Stimulated activated CD4-positive, alpha-beta T cell treated with anti-CD3 and anti-CD28 coated beads, Interleukin-1b, Interleukin-23, amount 100 ng/mL, for 48 hours (primary cell): ENCODE results near the gene SPATA21.
A peak's percentile ranks its signal among the peaks of the same experiment; 100 is the strongest.

Source experiments
- DNase-seq: peaks from one replicate; pipeline ENCODE4 v3.0.0-alpha.2; 2020

The SPATA21 gene

GRCh38 chr1:16450863-16451481 is 13.7 kb upstream of the SPATA21 start:
- no peak for DNase-seq

- DNase-seq = no peak
These were observed 12.4 kb upstream of the SPATA21 start for GRCh38 chr1:16449666-16450065.

- no peak for DNase-seq
These were observed 11.8 kb upstream of the SPATA21 start for GRCh38 chr1:16449065-16449464.

DNA sequence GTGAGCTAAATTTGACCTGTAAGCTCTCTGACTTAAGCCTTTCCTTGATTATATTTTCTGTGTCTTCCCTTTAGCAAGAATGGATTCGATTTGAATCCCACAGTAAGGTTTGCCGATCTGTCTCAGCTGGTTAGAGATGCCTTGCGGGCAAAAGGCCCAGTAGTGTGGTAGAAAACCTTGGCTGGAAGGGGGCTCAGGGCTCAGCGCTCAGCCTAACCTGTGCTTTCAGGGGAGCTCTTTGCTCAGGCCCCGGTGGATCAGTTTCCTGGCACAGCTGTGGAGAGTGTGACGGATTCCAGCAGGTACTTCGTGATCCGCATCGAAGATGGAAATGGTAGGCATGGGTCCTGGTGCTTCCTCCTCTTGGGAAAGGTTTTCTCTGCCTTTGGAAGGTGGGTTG is 10.4 kb upstream of the SPATA21 start:
- no peak for DNase-seq

- DNase-seq = no peak
These were observed 8.9 kb upstream of the SPATA21 start for GRCh38 chr1:16446116-16446515.

GRCh38 chr1:16445052-16445451 is 7.8 kb upstream of the SPATA21 start:
- DNase-seq = no peak

- DNase-seq = no peak
These were observed 6.9 kb upstream of the SPATA21 start for GRCh38 chr1:16443975-16444770.

DNA sequence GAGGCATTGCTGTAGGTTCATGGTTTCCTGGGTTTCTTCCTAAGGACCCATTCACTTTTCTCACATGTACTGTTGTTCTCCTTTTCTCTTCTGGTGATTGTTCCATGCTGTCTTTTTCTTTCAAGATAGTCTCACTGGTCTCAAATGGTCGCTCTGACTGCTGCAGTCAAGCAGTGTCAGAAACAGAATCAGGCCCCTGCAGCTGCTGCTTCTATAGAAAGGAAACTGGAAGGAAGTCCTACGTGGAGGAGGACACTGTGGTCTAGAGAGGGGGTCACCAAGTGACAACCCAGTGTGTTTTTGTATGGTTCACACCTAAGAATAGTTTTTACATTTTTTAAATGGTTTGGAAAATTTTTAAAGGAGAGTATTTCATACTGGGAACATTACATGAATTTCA is 5.7 kb upstream of the SPATA21 start:
- no peak for DNase-seq

GRCh38 chr1:16442265-16442664 is 5.0 kb upstream of the SPATA21 start:
- DNase-seq = no peak

GRCh38 chr1:16441282-16441665 is 4.0 kb upstream of the SPATA21 start:
- DNase-seq = no peak

DNA sequence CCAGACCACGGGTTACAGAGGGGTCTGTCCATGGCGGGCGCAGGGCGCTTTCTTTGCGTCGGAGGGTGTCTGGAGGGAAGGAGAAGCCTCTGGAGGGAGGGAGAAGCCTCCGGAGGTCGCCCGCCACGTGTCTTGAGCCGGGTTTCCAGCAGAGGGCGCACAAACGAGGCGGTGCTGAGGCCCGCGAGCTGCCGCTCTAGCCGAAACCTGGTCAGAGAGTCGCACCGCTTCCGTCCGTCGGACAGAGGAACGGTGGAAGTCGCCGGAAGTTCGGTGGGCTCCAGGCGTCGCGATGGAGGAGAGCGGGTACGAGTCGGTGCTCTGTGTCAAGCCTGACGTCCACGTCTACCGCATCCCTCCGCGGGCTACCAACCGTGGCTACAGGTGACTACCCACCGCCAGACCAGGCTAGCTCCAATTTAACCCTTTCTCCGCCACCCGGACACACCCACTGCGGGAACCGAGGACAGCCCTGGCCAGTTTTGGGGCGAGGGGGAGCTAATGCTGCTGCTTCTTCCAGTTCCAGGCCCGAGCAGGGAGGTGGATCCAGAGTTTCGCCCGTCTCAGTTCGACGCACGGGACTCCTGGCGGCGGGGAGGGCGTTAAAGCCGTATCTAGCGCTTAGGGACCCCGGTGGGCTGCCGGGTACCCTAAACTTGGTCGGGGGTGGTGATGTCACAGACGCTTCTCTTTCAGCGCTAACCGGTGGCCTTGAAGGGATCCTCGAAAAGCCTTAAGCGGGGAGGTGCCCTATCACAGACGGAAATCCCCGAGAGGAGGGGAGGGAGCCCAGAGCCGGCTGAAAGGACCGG is 3.5 kb upstream of the SPATA21 start, which contains the start of gene NECAP2:
Gene NECAP2 (plus strand): TSS at position 255 of the 812 bp plus-strand sequence. CDS start 38 bp downstream, at position 293.
- DNase-seq = peak; percentile 94

DNA sequence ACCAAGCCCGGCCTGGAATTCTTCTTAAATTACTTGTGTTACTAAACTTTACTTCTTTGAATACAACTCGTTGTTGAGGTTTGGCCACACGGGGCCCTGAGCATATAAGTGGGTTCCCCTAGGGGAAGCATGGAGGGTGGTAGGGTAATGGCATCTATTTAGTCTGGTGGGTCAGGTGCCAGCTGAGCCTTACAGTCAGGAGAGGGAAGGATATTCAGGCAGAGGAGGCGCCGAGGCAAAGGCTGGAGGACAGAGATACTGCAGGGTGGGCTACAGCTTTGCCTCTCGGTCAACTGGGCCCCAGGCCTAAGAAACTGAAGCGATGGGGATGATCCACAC is 2.9 kb upstream of the SPATA21 start:
- peak; percentile 8 for DNase-seq

- no peak for DNase-seq
These were observed 1.7 kb upstream of the SPATA21 start for GRCh38 chr1:16438924-16439323.

- no peak for DNase-seq
These were observed 1.3 kb upstream of the SPATA21 start for GRCh38 chr1:16438516-16438915.

DNA sequence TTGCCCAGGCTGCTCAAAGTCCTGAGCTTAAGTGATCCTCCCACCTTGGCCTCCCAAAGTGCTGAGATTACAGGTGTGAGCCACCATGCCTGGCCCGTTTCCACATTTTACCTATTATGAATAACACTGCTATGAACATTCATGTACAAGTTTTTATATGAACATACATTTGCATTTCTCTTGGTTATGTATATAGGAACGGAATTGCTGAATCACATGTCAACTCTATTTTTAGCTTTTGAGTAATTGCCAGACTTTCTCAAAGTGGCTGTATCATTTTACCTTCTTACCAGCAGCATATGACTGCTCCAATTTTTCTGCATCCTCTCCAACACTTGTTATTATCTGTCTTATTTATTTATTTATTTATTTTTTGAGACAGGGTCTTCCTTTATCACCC is 2.7 kb downstream of the SPATA21 start:
- DNase-seq = peak; percentile 32

DNA sequence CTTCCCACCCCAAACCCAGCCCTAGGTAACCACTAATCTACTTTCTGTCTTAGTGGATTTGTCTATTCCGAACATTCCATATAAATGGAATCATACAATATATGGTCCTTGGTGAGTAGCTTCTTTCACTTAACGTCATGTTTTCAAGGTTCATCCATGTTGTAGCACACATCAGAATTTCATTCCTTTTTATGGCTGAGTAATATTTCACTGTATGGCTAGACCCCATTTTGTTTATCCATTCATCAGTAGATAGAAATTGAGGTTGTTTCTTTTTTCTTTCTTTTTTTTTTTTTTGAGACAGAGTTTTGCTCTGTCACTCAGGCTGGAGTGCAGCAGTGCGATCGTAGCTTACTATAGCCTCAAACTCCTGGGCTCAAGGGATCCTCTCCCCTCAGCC is 3.2 kb downstream of the SPATA21 start:
- DNase-seq = no peak

- no peak for DNase-seq
These were observed 4.2 kb downstream of the SPATA21 start for GRCh38 chr1:16433030-16433429.

- DNase-seq = no peak
These were observed 6.6 kb downstream of the SPATA21 start for GRCh38 chr1:16430606-16431005.

DNA sequence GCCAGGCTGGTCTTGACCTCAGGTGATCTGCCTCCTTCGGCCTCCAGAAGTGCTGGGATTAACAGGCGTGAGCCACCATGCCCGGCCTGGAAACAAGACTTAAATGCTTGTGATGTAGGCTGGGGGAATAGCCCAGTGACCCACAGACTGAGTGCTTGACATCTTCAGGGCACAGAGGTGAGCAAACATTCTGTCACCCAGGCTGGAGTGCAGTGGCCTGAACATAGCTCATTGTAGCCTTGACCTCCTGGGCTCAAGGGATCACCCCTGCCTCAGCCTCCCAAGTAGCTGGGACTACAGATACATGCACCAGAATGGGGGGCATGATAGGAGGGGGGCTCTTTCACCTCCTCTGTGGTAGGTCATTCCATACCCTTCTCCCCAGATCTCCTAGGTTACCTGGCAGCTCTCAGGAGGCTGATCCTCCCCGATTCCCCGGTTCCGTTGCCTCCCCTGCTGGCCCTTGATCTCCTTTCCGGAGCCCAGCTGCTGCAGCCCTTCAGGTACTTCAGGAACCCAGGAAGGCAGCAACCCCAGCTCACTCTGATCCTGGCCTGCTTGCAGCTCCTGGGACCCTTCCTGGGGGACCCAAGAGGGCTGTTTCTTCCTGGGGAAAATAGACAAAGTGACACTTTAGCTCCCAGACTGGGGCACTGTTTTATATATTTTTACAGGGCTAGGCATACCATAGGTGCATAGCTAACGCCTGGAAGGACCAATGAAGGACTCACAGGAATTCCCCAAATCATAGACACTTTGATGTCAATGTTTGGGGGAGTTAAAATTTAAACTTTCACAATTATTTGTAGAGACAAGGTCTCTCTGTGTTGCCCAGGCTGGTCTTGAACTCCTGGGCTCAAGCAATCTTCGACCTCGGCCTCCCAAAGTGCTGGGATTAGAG is 11.8 kb downstream of the SPATA21 start:
- no peak for DNase-seq

- DNase-seq = no peak
These were observed 15.2 kb downstream of the SPATA21 start for GRCh38 chr1:16422041-16422440.

- DNase-seq = no peak
These were observed 16.0 kb downstream of the SPATA21 start for GRCh38 chr1:16421201-16421600.

- DNase-seq = peak; percentile 78
These were observed 16.7 kb downstream of the SPATA21 start for GRCh38 chr1:16420424-16421118.
